ENCODE results near the gene EHD1. TPM values are rescaled to one million over a fixed set of nuclear protein-coding genes. Genes with fewer than 3 reads are reported as not detected.
A peak's percentile ranks its signal among the peaks of the same experiment; 100 is the strongest.

Gene EHD1
- total and polyA plus RNA-seq, 9 of the 15 experiments (the other 6 are each of a cell fraction or from before 2014, with no cell fraction given): 0.46 to 65.0 (median 16.4) TPM

DNA sequence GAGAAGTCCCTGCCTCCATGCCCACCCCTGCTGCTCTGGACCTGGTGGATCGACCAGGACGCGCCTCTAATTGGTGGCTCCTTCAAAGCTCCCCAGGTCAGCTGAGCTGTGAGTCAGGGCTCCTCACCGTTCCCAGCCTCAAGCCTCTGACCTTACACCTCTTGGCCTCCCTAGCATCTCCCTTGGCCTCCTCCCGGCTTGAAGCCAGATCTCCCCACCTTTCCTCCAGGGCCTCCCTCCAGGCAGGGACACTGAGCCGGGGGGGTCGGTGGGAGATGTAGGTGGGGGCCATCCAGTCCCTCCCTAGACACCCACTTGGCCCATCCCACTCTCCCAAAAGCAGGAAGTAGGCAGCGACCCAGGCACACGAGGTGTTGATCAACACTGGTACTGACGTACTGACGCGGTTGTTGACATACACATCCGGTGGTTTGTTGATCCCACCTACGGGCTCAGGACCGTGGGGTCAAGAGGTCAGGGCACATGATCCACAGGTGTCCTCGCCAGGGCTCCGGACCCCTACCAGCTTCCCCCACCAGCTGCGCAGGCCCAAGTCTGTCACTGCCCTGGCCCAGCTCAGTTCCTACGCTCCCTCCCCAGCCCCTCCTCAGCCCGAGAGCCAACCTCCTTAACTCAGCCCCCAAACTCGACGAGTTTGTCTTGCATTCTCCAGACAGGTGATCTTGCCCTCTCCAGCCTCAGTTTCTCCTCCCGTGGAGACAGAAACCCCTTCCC, 37.8 kb upstream of the EHD1 start (continued):
- TF ChIP-seq, protein P1, sequence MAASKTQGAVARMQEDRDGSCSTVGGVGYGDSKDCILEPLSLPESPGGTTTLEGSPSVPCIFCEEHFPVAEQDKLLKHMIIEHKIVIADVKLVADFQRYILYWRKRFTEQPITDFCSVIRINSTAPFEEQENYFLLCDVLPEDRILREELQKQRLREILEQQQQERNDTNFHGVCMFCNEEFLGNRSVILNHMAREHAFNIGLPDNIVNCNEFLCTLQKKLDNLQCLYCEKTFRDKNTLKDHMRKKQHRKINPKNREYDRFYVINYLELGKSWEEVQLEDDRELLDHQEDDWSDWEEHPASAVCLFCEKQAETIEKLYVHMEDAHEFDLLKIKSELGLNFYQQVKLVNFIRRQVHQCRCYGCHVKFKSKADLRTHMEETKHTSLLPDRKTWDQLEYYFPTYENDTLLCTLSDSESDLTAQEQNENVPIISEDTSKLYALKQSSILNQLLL (CRISPR knock-in tag; IDR thresholded peaks at IDR 0.05; ENCODE audit: borderline replicate concordance): no peak
- TF ChIP-seq HNRNPLL (IDR thresholded peaks at IDR 0.05; ENCODE audit: low read depth, low read length, poor library complexity, severe bottlenecking): peak; percentile 14
- no peak for TF ChIP-seq BACH1 (tag; IDR thresholded peaks at IDR 0.05)
- no peak for TF ChIP-seq ZNF146 (CRISPR knock-in tag; IDR thresholded peaks at IDR 0.05; ENCODE audit: unreplicated experiment)
- no peak for TF ChIP-seq PYGO2 (tag; IDR thresholded peaks at IDR 0.05)
- TF ChIP-seq, protein P2, sequence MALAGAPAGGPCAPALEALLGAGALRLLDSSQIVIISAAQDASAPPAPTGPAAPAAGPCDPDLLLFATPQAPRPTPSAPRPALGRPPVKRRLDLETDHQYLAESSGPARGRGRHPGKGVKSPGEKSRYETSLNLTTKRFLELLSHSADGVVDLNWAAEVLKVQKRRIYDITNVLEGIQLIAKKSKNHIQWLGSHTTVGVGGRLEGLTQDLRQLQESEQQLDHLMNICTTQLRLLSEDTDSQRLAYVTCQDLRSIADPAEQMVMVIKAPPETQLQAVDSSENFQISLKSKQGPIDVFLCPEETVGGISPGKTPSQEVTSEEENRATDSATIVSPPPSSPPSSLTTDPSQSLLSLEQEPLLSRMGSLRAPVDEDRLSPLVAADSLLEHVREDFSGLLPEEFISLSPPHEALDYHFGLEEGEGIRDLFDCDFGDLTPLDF (CRISPR knock-in tag; IDR thresholded peaks at IDR 0.05): no peak
- TF ChIP-seq KLF13 (tag; IDR thresholded peaks at IDR 0.05; ENCODE audit: borderline replicate concordance, low read depth): no peak
- TF ChIP-seq, protein P3, sequence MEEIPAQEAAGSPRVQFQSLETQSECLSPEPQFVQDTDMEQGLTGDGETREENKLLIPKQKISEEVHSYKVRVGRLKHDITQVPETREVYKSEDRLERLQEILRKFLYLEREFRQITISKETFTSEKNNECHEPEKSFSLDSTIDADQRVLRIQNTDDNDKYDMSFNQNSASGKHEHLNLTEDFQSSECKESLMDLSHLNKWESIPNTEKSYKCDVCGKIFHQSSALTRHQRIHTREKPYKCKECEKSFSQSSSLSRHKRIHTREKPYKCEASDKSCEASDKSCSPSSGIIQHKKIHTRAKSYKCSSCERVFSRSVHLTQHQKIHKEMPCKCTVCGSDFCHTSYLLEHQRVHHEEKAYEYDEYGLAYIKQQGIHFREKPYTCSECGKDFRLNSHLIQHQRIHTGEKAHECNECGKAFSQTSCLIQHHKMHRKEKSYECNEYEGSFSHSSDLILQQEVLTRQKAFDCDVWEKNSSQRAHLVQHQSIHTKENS (CRISPR knock-in tag; IDR thresholded peaks at IDR 0.05): no peak
- TF ChIP-seq, protein P4, sequence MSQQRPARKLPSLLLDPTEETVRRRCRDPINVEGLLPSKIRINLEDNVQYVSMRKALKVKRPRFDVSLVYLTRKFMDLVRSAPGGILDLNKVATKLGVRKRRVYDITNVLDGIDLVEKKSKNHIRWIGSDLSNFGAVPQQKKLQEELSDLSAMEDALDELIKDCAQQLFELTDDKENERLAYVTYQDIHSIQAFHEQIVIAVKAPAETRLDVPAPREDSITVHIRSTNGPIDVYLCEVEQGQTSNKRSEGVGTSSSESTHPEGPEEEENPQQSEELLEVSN (IDR thresholded peaks at IDR 0.05; ENCODE audit: borderline replicate concordance in 1 of 2, extremely low read depth in 1 of 2, insufficient read depth in 1 of 2, insufficient read length in 1 of 2, low read depth in 1 of 2, low read length in 1 of 2, poor library complexity in 1 of 2, severe bottlenecking in 1 of 2): peak in 1 of 2 experiments; percentile 54
- no peak for TF ChIP-seq HCFC1 (IDR thresholded peaks at IDR 0.05; ENCODE audit: low read depth, low read length)
- TF ChIP-seq, protein P5, sequence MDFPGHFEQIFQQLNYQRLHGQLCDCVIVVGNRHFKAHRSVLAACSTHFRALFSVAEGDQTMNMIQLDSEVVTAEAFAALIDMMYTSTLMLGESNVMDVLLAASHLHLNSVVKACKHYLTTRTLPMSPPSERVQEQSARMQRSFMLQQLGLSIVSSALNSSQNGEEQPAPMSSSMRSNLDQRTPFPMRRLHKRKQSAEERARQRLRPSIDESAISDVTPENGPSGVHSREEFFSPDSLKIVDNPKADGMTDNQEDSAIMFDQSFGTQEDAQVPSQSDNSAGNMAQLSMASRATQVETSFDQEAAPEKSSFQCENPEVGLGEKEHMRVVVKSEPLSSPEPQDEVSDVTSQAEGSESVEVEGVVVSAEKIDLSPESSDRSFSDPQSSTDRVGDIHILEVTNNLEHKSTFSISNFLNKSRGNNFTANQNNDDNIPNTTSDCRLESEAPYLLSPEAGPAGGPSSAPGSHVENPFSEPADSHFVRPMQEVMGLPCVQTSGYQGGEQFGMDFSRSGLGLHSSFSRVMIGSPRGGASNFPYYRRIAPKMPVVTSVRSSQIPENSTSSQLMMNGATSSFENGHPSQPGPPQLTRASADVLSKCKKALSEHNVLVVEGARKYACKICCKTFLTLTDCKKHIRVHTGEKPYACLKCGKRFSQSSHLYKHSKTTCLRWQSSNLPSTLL (IDR thresholded peaks at IDR 0.05): 0 out of 2 replicates have a peak, but pooled peaks have one; percentile 47
- no peak for TF ChIP-seq ZNF384 (IDR thresholded peaks at IDR 0.05; ENCODE audit: low read depth, low read length)
- TF ChIP-seq HDAC2 (IDR thresholded peaks at IDR 0.05): no peak
- TF ChIP-seq, protein P6, sequence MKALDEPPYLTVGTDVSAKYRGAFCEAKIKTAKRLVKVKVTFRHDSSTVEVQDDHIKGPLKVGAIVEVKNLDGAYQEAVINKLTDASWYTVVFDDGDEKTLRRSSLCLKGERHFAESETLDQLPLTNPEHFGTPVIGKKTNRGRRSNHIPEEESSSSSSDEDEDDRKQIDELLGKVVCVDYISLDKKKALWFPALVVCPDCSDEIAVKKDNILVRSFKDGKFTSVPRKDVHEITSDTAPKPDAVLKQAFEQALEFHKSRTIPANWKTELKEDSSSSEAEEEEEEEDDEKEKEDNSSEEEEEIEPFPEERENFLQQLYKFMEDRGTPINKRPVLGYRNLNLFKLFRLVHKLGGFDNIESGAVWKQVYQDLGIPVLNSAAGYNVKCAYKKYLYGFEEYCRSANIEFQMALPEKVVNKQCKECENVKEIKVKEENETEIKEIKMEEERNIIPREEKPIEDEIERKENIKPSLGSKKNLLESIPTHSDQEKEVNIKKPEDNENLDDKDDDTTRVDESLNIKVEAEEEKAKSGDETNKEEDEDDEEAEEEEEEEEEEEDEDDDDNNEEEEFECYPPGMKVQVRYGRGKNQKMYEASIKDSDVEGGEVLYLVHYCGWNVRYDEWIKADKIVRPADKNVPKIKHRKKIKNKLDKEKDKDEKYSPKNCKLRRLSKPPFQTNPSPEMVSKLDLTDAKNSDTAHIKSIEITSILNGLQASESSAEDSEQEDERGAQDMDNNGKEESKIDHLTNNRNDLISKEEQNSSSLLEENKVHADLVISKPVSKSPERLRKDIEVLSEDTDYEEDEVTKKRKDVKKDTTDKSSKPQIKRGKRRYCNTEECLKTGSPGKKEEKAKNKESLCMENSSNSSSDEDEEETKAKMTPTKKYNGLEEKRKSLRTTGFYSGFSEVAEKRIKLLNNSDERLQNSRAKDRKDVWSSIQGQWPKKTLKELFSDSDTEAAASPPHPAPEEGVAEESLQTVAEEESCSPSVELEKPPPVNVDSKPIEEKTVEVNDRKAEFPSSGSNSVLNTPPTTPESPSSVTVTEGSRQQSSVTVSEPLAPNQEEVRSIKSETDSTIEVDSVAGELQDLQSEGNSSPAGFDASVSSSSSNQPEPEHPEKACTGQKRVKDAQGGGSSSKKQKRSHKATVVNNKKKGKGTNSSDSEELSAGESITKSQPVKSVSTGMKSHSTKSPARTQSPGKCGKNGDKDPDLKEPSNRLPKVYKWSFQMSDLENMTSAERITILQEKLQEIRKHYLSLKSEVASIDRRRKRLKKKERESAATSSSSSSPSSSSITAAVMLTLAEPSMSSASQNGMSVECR (CRISPR knock-in tag; IDR thresholded peaks at IDR 0.05): peak; percentile 22; the same call in 1 of the 2 replicates

Measured in K562 (cell line).